Measurements from ENCODE around the gene CACNB1. TPM values are rescaled to one million over a fixed set of nuclear protein-coding genes. Genes with fewer than 3 reads are reported as not detected.
"Not testable (repeated sequence)": the region's sequence is repeated elsewhere in the genome, so short reads cannot be mapped to it uniquely, and the experiment has no call there.

The CACNB1 gene
- total RNA-seq, 1 donor from 2014 or later: 25.5 TPM

- Mint-ChIP-seq H3K36me3 (ENCODE audit: low read depth) (no peaks in the 10 kb centered on the region), H3K27me3 (ENCODE audit: low read depth) (peaks cover 1% of the 10 kb centered on the region), H3K27ac (ENCODE audit: unreplicated experiment) (no peak overlapping the region), H3K4me1 (ENCODE audit: low read depth) (peaks cover 12% of the 10 kb centered on the region), H3K4me3 (ENCODE audit: unreplicated experiment) (no peak overlapping the region), H3K9me3 (ENCODE audit: low read depth) (peaks cover 3% of the 10 kb centered on the region)
- no peak for DNase-seq (ENCODE audit: low spot score)
- TF ChIP-seq CTCF (IDR thresholded peaks at IDR 0.05): no peak
Measured at GRCh38 chr17:39169518-39169917, 28.0 kb downstream of the CACNB1 start.

GRCh38 chr17:39169101-39169500 is 28.4 kb downstream of the CACNB1 start:
- Mint-ChIP-seq H3K4me3 (ENCODE audit: unreplicated experiment) (no peak overlapping the region), H3K27ac (ENCODE audit: unreplicated experiment) (no peak overlapping the region), H3K9me3 (ENCODE audit: low read depth) (peaks cover 3% of the 10 kb centered on the region), H3K27me3 (ENCODE audit: low read depth) (peaks cover 1% of the 10 kb centered on the region), H3K36me3 (ENCODE audit: low read depth) (no peaks in the 10 kb centered on the region), H3K4me1 (ENCODE audit: low read depth) (peaks cover 17% of the 10 kb centered on the region)
- TF ChIP-seq CTCF (IDR thresholded peaks at IDR 0.05): no peak
- DNase-seq (ENCODE audit: low spot score): no peak

GRCh38 chr17:39168503-39168902 is 29.0 kb downstream of the CACNB1 start:
- not testable (repeated sequence) for H3K27ac Mint-ChIP-seq (ENCODE audit: unreplicated experiment); H3K9me3 Mint-ChIP-seq (ENCODE audit: low read depth); DNase-seq (ENCODE audit: low spot score); H3K27me3 Mint-ChIP-seq (ENCODE audit: low read depth); H3K4me3 Mint-ChIP-seq (ENCODE audit: unreplicated experiment); H3K36me3 Mint-ChIP-seq (ENCODE audit: low read depth)
- peaks cover 19% of the 10 kb centered on the region for H3K4me1 Mint-ChIP-seq (ENCODE audit: low read depth)

- peaks cover 19% of the 10 kb centered on the region for H3K4me1 Mint-ChIP-seq (ENCODE audit: low read depth)
- H3K4me3 Mint-ChIP-seq (ENCODE audit: unreplicated experiment): no peak overlapping the region
- H3K27ac Mint-ChIP-seq (ENCODE audit: unreplicated experiment): no peak overlapping the region
- DNase-seq (ENCODE audit: low spot score): no peak
- peaks cover 1% of the 10 kb centered on the region for H3K27me3 Mint-ChIP-seq (ENCODE audit: low read depth)
- H3K36me3 Mint-ChIP-seq (ENCODE audit: low read depth): no peaks in the 10 kb centered on the region
- H3K9me3 Mint-ChIP-seq (ENCODE audit: low read depth): peaks cover 3% of the 10 kb centered on the region
- no peak for TF ChIP-seq CTCF (IDR thresholded peaks at IDR 0.05)
Measured at GRCh38 chr17:39167476-39167875, 30.0 kb downstream of the CACNB1 start.

- H3K4me3 Mint-ChIP-seq (ENCODE audit: unreplicated experiment): no peak overlapping the region
- no peak for TF ChIP-seq CTCF (IDR thresholded peaks at IDR 0.05)
- DNase-seq (ENCODE audit: low spot score): no peak
- H3K36me3 Mint-ChIP-seq (ENCODE audit: low read depth): no peaks in the 10 kb centered on the region
- peaks cover 19% of the 10 kb centered on the region for H3K4me1 Mint-ChIP-seq (ENCODE audit: low read depth)
- H3K27me3 Mint-ChIP-seq (ENCODE audit: low read depth): peaks cover 1% of the 10 kb centered on the region
- peaks cover 3% of the 10 kb centered on the region for H3K9me3 Mint-ChIP-seq (ENCODE audit: low read depth)
- H3K27ac Mint-ChIP-seq (ENCODE audit: unreplicated experiment): no peak overlapping the region
Measured at GRCh38 chr17:39166437-39167335, 30.8 kb downstream of the CACNB1 start.

All from chondrocyte (in vitro differentiated cells).